ENCODE measurements around the gene CASP14.

- no peak for TF ChIP-seq POLR2A (IDR thresholded peaks at IDR 0.05; ENCODE audit: control extremely low read depth in 1 of 2, low read depth in 2 of 2, low read length in 2 of 2)
- TF ChIP-seq KDM5A (IDR thresholded peaks at IDR 0.05; ENCODE audit: low read length) = no peak
- TF ChIP-seq, protein P1, sequence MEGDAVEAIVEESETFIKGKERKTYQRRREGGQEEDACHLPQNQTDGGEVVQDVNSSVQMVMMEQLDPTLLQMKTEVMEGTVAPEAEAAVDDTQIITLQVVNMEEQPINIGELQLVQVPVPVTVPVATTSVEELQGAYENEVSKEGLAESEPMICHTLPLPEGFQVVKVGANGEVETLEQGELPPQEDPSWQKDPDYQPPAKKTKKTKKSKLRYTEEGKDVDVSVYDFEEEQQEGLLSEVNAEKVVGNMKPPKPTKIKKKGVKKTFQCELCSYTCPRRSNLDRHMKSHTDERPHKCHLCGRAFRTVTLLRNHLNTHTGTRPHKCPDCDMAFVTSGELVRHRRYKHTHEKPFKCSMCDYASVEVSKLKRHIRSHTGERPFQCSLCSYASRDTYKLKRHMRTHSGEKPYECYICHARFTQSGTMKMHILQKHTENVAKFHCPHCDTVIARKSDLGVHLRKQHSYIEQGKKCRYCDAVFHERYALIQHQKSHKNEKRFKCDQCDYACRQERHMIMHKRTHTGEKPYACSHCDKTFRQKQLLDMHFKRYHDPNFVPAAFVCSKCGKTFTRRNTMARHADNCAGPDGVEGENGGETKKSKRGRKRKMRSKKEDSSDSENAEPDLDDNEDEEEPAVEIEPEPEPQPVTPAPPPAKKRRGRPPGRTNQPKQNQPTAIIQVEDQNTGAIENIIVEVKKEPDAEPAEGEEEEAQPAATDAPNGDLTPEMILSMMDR (IDR thresholded peaks at IDR 0.05; ENCODE audit: control extremely low read depth in 1 of 3, insufficient read depth in 1 of 3, low read depth in 1 of 3, low read length in 3 of 3) = no peak
- TF ChIP-seq CEBPB (IDR thresholded peaks at IDR 0.05; ENCODE audit: low read depth, low read length) = no peak
- no peak for TF ChIP-seq PHF8 (conservative IDR thresholded peaks at IDR 0.05; ENCODE audit: low read depth, low read length)
- no peak for TF ChIP-seq CHD2 (IDR thresholded peaks at IDR 0.05; ENCODE audit: low read length)
- no peak for TF ChIP-seq ZNF274 (IDR thresholded peaks at IDR 0.05; ENCODE audit: borderline replicate concordance, extremely low read depth, low read length)
- no peak for TF ChIP-seq YY1 (IDR thresholded peaks at IDR 0.05; ENCODE audit: low read depth, low read length)
- no peak for TF ChIP-seq RAD21 (IDR thresholded peaks at IDR 0.05 in 1 of 2, conservative IDR thresholded peaks at IDR 0.05 in 1 of 2; ENCODE audit: low read depth in 2 of 2, low read length in 2 of 2)
Observed at GRCh38 chr19:15035795-15036311, 13.4 kb upstream of the CASP14 start.
